ENCODE results near the gene TNNI2.

TNNI2 gene

DNA sequence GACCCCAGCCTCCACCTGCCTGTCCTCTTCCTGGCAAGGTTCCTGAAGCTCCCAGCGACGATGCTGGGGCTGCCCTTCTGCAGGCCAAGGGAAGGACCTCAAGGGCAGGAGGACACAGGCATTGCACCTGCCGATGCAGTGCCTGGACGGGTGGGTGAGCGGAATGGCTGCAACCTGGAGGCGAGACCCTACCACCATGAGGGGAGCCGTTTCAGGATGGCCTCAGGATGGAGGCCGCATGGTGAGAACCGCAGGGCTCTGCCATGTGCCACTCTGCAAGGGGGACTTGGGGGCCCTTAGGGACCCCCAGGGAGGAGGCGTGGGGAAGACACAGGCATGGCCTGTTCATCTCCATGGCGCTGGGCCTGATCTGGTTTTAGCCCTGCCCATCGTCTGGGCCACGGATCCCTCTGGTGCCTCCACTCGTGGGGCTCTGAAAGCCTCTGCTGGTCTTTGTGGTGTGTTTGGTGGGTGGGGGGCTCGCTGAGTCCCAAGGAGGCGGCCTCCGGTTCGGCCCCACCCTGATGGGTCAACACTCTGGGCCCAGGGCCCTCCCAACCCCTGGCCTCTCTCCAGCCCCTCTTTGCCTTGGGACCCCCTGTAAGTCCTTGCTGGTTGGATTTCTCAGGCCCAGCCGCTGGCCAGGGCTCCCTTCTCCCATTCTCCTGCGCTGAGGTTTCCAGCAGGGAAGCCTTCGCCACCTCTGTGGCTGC lies 12.8 kb downstream of the TNNI2 start:
- in situ Hi-C loops (cut with MboI; ENCODE audit: low sequenced_read_pairs, unreplicated experiment), result no loop called here
- TF ChIP-seq, protein P1, sequence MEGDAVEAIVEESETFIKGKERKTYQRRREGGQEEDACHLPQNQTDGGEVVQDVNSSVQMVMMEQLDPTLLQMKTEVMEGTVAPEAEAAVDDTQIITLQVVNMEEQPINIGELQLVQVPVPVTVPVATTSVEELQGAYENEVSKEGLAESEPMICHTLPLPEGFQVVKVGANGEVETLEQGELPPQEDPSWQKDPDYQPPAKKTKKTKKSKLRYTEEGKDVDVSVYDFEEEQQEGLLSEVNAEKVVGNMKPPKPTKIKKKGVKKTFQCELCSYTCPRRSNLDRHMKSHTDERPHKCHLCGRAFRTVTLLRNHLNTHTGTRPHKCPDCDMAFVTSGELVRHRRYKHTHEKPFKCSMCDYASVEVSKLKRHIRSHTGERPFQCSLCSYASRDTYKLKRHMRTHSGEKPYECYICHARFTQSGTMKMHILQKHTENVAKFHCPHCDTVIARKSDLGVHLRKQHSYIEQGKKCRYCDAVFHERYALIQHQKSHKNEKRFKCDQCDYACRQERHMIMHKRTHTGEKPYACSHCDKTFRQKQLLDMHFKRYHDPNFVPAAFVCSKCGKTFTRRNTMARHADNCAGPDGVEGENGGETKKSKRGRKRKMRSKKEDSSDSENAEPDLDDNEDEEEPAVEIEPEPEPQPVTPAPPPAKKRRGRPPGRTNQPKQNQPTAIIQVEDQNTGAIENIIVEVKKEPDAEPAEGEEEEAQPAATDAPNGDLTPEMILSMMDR (IDR thresholded peaks at IDR 0.05; ENCODE audit: borderline replicate concordance, control extremely low read depth, extremely low read depth, insufficient read depth, missing control alignments), result no peak
- DNase-seq (ENCODE audit: low spot score), result no peak

DNA sequence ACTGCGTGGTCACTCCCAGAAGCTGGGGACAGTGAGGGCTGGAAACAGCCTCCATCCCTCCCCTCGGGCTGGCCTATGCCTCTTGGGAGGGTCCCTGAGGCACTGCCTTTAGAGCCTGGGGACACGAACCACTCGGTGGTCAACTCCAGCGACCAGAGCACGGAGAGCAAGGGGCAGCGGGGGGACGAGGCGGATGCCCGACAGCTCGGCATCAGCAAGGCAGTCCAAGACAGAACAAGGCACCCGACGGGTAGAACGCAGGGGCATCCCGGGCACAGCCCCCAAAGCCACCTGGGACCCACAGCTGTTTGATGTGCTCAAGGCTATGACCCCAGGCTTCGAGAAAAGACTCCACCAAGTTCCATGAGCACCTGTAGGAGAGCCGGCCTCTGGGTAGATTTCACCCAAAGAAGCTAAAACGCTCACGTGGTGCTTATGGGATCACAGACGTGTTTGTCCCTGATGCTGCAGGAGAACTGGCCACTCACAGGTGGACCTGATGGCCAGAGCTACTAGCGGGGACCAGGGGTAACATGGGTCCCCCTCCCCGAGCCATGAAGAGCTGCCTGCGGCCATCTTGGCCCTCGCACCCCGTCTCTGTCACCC lies 13.6 kb downstream of the TNNI2 start:
- TF ChIP-seq, protein P1 (IDR thresholded peaks at IDR 0.05; ENCODE audit: borderline replicate concordance, control extremely low read depth, extremely low read depth, insufficient read depth, missing control alignments), result no peak
- in situ Hi-C loops (cut with MboI; ENCODE audit: low sequenced_read_pairs, unreplicated experiment), result no loop called here
- DNase-seq (ENCODE audit: low spot score), result no peak

DNA sequence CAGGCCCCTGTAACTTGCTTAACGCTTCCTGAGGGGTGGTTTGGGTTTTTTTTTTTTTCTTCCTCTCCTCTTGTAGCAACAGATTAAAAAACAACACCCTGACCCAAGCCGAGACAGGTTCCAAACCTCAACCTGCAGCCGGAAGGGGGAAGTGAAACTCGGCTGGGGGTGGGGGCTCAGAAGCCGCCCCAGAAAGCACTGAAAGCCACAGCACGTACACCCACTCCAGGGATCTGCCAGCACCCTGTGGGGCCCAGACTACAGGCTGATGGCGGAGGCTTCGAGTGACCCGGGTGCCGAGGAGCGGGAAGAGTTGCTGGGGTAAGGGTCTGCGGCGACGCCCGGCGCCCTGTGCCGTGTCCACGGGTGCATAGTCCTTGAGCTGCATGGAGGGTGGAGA lies 14.1 kb downstream of the TNNI2 start, which contains the start of gene LSP1:
LSP1 (plus strand) TSS at position 208 of the 400 bp plus-strand sequence; CDS start at position 269, 61 bp downstream.
- TF ChIP-seq, protein P1 (IDR thresholded peaks at IDR 0.05; ENCODE audit: borderline replicate concordance, control extremely low read depth, extremely low read depth, insufficient read depth, missing control alignments), result no peak
- in situ Hi-C loops (cut with MboI; ENCODE audit: low sequenced_read_pairs, unreplicated experiment), result no loop called here

DNA sequence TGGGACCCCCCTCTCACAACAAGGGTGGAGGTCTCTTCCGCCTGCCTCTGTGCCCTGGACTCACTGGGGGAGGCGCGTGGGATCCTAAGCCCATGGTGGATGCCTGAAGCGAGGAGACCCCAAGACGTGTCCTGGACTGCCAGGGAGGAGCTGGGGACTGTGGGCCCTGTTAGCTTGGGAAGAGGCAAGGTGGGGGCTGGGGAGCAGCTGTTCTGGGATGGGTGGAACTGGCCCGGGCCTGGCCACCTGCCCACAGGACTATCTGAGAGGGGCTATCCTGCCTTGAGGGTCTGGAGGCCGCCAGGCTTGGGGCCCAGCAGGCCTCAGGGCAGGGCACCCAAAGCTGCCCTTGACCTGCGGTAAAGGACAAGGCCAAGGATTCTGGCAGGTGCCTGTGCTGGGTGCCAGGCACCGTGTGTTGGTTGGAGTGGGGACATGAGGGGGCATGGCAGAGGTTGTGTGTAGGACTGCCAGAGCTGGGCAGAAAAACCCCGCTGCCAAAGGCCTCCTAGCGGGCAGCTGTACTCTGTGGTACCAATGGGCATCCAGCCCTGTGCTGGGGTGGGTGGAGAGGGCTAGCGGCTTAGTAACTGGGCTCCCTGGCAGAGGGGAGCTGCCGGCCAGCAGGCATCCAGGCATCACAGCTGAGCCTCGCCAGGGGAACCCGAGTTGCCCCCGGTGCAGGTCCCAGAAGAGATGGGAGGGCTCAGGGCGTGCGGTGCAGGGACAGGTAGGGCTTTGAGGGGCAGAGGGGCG lies 14.8 kb downstream of the TNNI2 start:
- no peak for DNase-seq (ENCODE audit: low spot score)
- TF ChIP-seq, protein P1 (IDR thresholded peaks at IDR 0.05; ENCODE audit: borderline replicate concordance, control extremely low read depth, extremely low read depth, insufficient read depth, missing control alignments), result no peak
- in situ Hi-C loops (cut with MboI; ENCODE audit: low sequenced_read_pairs, unreplicated experiment), result no loop called here

More for the DNA sequence above, 14.1 kb downstream of the TNNI2 start, which contains the start of gene LSP1:
- peak; percentile 94 for DNase-seq (ENCODE audit: low spot score)

DNA sequence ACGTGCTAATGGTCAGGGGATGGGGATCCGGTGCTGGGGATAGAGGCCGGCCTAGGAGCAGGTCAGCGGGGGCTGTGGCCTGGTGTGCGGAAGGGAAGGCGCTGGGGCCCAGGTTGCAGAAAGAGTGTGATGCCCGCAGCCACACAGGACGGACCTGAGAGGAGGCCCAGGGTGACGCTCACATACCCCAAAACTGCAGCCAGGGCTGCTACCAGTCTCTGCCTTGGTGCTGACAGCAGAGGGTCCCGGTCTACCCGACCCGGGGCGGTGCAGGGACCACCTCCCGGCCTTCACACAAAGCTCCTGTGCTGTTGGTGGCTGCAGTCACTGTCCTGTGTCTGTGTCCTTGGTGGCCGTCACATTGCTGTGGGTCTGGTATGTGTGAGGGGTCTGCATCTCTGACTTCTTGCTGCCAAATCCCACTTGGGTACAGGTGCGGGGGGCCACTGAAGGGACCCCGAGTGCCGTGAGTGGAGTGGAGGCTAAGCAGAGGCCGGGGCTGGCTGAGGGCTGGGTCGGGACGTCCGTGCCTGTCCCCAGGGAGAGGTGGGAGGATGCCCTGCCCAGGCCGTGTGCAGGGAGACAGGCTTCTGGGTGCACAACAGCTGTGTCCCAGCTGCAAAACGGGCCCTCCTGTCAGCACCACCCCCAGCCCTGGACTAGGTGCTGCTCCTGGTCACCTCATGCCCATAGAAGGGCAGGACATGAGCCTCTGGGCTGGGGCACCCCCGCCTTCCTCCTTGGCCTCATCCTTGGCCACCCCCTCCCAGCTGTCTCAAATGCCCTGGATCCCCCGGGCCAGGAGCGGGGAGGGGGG lies 15.6 kb downstream of the TNNI2 start:
- DNase-seq (ENCODE audit: low spot score), result peak; percentile 78
- TF ChIP-seq, protein P1 (IDR thresholded peaks at IDR 0.05; ENCODE audit: borderline replicate concordance, control extremely low read depth, extremely low read depth, insufficient read depth, missing control alignments), result no peak
- in situ Hi-C loops (cut with MboI; ENCODE audit: low sequenced_read_pairs, unreplicated experiment), result no loop called here
